Forelimb muscle (tissue), 1 donor: Measurements from ENCODE around the gene PKNOX1. TPM values are rescaled to one million over a fixed set of nuclear protein-coding genes. Genes with fewer than 3 reads are reported as not detected.
"Not testable (repeated sequence)": the region's sequence is repeated elsewhere in the genome, so short reads cannot be mapped to it uniquely, and the experiment has no call there.

ENCODE experiments used
- DNase-seq: peaks from one replicate; pipeline ENCODE4 v3.0.0-alpha.2; 2013; ENCODE audit warnings: low read depth
- polyA plus RNA-seq: library from polyadenylated mRNA; unstranded; fragments of 120-200 nt; gene quantifications from one replicate; pipeline ENCODE4 v1.2.1, GENCODE V29; 2013; ENCODE audit not compliant: insufficient read length

The PKNOX1 gene
- polyA plus RNA-seq, 1 donor, result 15.6 TPM

GRCh38 chr21:42951193-42951592 lies 23.2 kb upstream of the PKNOX1 start:
- DNase-seq, result not testable (repeated sequence)

- no peak for DNase-seq
Measured at GRCh38 chr21:42956824-42957630, 17.3 kb upstream of the PKNOX1 start.

- DNase-seq, result not testable (repeated sequence)
Measured at GRCh38 chr21:42958122-42958521, 16.2 kb upstream of the PKNOX1 start.

GRCh38 chr21:42959728-42960127 lies 14.6 kb upstream of the PKNOX1 start:
- no peak for DNase-seq

GRCh38 chr21:42962380-42963007 lies 11.9 kb upstream of the PKNOX1 start:
- DNase-seq, result no peak

- DNase-seq, result no peak
Measured at GRCh38 chr21:42964086-42964485, 10.3 kb upstream of the PKNOX1 start.

GRCh38 chr21:42964546-42965210 lies 9.7 kb upstream of the PKNOX1 start:
- no peak for DNase-seq

- no peak for DNase-seq
Measured at GRCh38 chr21:42965211-42965560, 9.2 kb upstream of the PKNOX1 start.

- not testable (repeated sequence) for DNase-seq
Measured at GRCh38 chr21:42967616-42968015, 6.7 kb upstream of the PKNOX1 start.

- no peak for DNase-seq
Measured at GRCh38 chr21:42969193-42969600, 5.2 kb upstream of the PKNOX1 start.

GRCh38 chr21:42970946-42971653 lies 3.3 kb upstream of the PKNOX1 start:
- no peak for DNase-seq

- no peak for DNase-seq
Measured at GRCh38 chr21:42971897-42972275, 2.5 kb upstream of the PKNOX1 start.

GRCh38 chr21:42973309-42973990 lies 912 bp upstream of the PKNOX1 start:
- no peak for DNase-seq

GRCh38 chr21:42974832-42975820 lies 764 bp downstream of the PKNOX1 start:
- DNase-seq, result no peak

GRCh38 chr21:42975886-42976608 lies 1.7 kb downstream of the PKNOX1 start:
- no peak for DNase-seq

- no peak for DNase-seq
Measured at GRCh38 chr21:42980312-42981213, 6.2 kb downstream of the PKNOX1 start.

GRCh38 chr21:42981214-42981523 lies 6.8 kb downstream of the PKNOX1 start:
- no peak for DNase-seq

GRCh38 chr21:42981862-42982261 lies 7.5 kb downstream of the PKNOX1 start:
- no peak for DNase-seq

- DNase-seq, result no peak
Measured at GRCh38 chr21:42983103-42983502, 8.7 kb downstream of the PKNOX1 start.
